NT2/D1 (cell line): ENCODE results near the gene CREB5.
"Not testable (repeated sequence)": the region's sequence is repeated elsewhere in the genome, so short reads cannot be mapped to it uniquely, and the experiment has no call there.

Experiments
- DNase-seq: peaks from one replicate; pipeline ENCODE4 v3.0.0-alpha.2; 2011; ENCODE audit warnings: low read depth, low spot score
- H3K27me3 ChIP-seq: 2 replicates; pipeline ENCODE4 v1.6.0; 2011; ENCODE audit warnings: mild to moderate bottlenecking; ENCODE audit not compliant: insufficient read length, insufficient read depth
- H3K36me3 ChIP-seq: 2 replicates; pipeline ENCODE4 v1.6.1; 2011; ENCODE audit warnings: mild to moderate bottlenecking, low read length, mixed read lengths; ENCODE audit not compliant: insufficient read depth, insufficient read length
- H3K4me1 ChIP-seq: 2 replicates; pipeline ENCODE4 v1.5.1; 2011; ENCODE audit not compliant: insufficient read depth, insufficient read length
- H3K4me3 ChIP-seq: 2 replicates; pipeline ENCODE4 v1.5.1; 2011; ENCODE audit warnings: low read depth; ENCODE audit not compliant: insufficient read length
- H3K9ac ChIP-seq: 2 replicates; pipeline ENCODE4 v1.6.0; 2011; ENCODE audit warnings: low read depth; ENCODE audit not compliant: insufficient read length
- H3K9me3 ChIP-seq: 2 replicates; pipeline ENCODE4 v1.5.1; 2011; ENCODE audit warnings: mild to moderate bottlenecking, low read length; ENCODE audit not compliant: insufficient read depth
- SUZ12 ChIP-seq: IDR thresholded peaks from 2 replicates; pipeline ENCODE4 v1.6.1; 2011; ENCODE audit not compliant: insufficient read length, insufficient read depth; ENCODE audit errors: extremely low read depth
- YY1 ChIP-seq: IDR thresholded peaks from 2 replicates; pipeline ENCODE4 v1.6.1; 2011; ENCODE audit not compliant: insufficient read length, insufficient read depth
- ZNF274 ChIP-seq: IDR thresholded peaks from 2 replicates; pipeline ENCODE4 v1.6.1; 2011; ENCODE audit warnings: mild to moderate bottlenecking, low read depth, low read length

Gene CREB5

GRCh38 chr7:28550580-28551186, 138.4 kb downstream of the CREB5 start:
- H3K36me3 ChIP-seq = no peaks in the 10 kb centered on the region
- no peak for DNase-seq
- H3K27me3 ChIP-seq = no peaks in the 10 kb centered on the region
- no peak overlapping the region for H3K9ac ChIP-seq
- no peaks in the 10 kb centered on the region for H3K4me1 ChIP-seq
- peaks cover 20% of the 10 kb centered on the region for H3K9me3 ChIP-seq
- H3K4me3 ChIP-seq = no peak overlapping the region
- TF ChIP-seq YY1 (no peak), SUZ12 (no peak), ZNF274 (no peak)

GRCh38 chr7:28551331-28551730, 139.0 kb downstream of the CREB5 start:
- H3K4me1 ChIP-seq = no peaks in the 10 kb centered on the region
- H3K9ac ChIP-seq = no peak overlapping the region
- no peak for TF ChIP-seq ZNF274
- TF ChIP-seq SUZ12 = no peak
- TF ChIP-seq YY1 = no peak
- H3K27me3 ChIP-seq = no peaks in the 10 kb centered on the region
- no peak for DNase-seq
- H3K4me3 ChIP-seq = no peak overlapping the region
- peaks cover 14% of the 10 kb centered on the region for H3K9me3 ChIP-seq
- H3K36me3 ChIP-seq = no peaks in the 10 kb centered on the region

GRCh38 chr7:28551766-28552165, 139.4 kb downstream of the CREB5 start:
- H3K36me3 ChIP-seq, DNase-seq, H3K9me3 ChIP-seq, H3K4me1 ChIP-seq, H3K4me3 ChIP-seq, H3K27me3 ChIP-seq, H3K9ac ChIP-seq: not testable (repeated sequence)

GRCh38 chr7:28554802-28555471, 142.6 kb downstream of the CREB5 start:
- Histone ChIP-seq H3K9me3 (no peaks in the 10 kb centered on the region), H3K36me3 (no peaks in the 10 kb centered on the region), H3K4me3 (no peak overlapping the region), H3K9ac (no peak overlapping the region), H3K4me1 (no peaks in the 10 kb centered on the region), H3K27me3 (no peaks in the 10 kb centered on the region)
- TF ChIP-seq ZNF274 (no peak), SUZ12 (no peak), YY1 (no peak)
- no peak for DNase-seq

GRCh38 chr7:28556025-28556424, 143.7 kb downstream of the CREB5 start:
- Histone ChIP-seq H3K9ac (no peak overlapping the region), H3K27me3 (no peaks in the 10 kb centered on the region), H3K36me3 (no peaks in the 10 kb centered on the region), H3K9me3 (no peaks in the 10 kb centered on the region), H3K4me3 (no peak overlapping the region), H3K4me1 (no peaks in the 10 kb centered on the region)
- DNase-seq = no peak
- no peak for TF ChIP-seq ZNF274
- TF ChIP-seq SUZ12 = no peak

- H3K9me3 ChIP-seq = no peaks in the 10 kb centered on the region
- no peak overlapping the region for H3K4me3 ChIP-seq
- DNase-seq = no peak
- H3K4me1 ChIP-seq = no peaks in the 10 kb centered on the region
- no peaks in the 10 kb centered on the region for H3K36me3 ChIP-seq
- TF ChIP-seq SUZ12 (no peak), ZNF274 (no peak), YY1 (no peak)
- no peak overlapping the region for H3K9ac ChIP-seq
- H3K27me3 ChIP-seq = no peaks in the 10 kb centered on the region
These were observed 144.4 kb downstream of the CREB5 start for GRCh38 chr7:28556671-28557070.

- Histone ChIP-seq H3K4me1 (no peaks in the 10 kb centered on the region), H3K9me3 (no peaks in the 10 kb centered on the region), H3K4me3 (no peak overlapping the region), H3K27me3 (no peaks in the 10 kb centered on the region), H3K9ac (no peak overlapping the region), H3K36me3 (no peaks in the 10 kb centered on the region)
- no peak for TF ChIP-seq ZNF274
- no peak for TF ChIP-seq YY1
- TF ChIP-seq SUZ12 = no peak
- DNase-seq = no peak
These were observed 145.9 kb downstream of the CREB5 start for GRCh38 chr7:28558236-28558635.

GRCh38 chr7:28560767-28561166, 148.4 kb downstream of the CREB5 start:
- Histone ChIP-seq H3K27me3 (no peaks in the 10 kb centered on the region), H3K36me3 (no peaks in the 10 kb centered on the region), H3K4me3 (no peak overlapping the region), H3K9me3 (no peaks in the 10 kb centered on the region), H3K9ac (no peak overlapping the region), H3K4me1 (no peaks in the 10 kb centered on the region)
- no peak for DNase-seq
- TF ChIP-seq SUZ12 (no peak), YY1 (no peak), ZNF274 (no peak)
